ENCODE data around the gene SHISA9. TPM values are rescaled to one million over a fixed set of nuclear protein-coding genes. Genes with fewer than 3 reads are reported as not detected.

SHISA9 gene
- total and polyA plus RNA-seq, 12 donors = 0.04 to 4.8 (median 0.35) TPM

DNA sequence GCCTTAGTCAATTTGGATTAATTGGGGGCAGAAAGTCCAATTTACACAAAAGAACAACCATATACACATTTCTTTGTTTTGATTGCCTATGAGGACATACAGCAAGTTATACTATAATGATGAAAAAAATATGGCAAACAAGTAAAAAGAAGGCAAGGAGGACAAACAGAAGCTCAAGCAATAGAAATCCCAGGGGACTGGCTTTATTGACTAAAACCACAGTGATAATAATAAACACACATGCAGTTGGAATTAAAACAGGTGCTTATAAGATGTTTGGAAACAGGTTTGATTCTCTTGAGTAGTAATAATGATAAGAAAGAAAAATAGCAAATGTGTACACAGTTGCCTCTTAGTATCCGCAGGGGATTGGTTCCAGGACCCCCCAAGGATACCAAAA, 176.4 kb downstream of the SHISA9 start:
- WGBS, 4 donors = 57 to 70% (median 66%) methylated on average over 1 of the region's 1 CpG

DNA sequence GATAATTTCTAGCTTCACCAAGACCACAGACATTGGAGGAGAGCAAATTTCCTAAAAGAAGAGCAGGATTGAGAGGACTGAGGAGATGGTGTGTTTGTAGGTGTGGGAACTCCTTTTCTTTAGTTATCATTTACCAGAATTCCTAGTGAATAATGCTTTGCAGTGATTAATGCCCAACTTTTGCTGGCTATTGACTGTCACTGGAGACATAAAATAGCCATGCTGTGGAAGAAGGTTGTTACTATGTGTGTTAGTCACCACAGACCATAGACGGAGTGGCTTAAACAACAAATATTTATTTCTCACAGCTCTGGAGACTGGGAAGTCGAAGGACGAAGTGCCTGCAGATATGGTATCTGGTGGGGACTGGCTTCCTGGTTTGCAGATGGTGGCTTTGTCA, 179.1 kb downstream of the SHISA9 start:
- TF ChIP-seq POLR2A (IDR thresholded peaks at IDR 0.05) = no peak
- TF ChIP-seq, protein P1, sequence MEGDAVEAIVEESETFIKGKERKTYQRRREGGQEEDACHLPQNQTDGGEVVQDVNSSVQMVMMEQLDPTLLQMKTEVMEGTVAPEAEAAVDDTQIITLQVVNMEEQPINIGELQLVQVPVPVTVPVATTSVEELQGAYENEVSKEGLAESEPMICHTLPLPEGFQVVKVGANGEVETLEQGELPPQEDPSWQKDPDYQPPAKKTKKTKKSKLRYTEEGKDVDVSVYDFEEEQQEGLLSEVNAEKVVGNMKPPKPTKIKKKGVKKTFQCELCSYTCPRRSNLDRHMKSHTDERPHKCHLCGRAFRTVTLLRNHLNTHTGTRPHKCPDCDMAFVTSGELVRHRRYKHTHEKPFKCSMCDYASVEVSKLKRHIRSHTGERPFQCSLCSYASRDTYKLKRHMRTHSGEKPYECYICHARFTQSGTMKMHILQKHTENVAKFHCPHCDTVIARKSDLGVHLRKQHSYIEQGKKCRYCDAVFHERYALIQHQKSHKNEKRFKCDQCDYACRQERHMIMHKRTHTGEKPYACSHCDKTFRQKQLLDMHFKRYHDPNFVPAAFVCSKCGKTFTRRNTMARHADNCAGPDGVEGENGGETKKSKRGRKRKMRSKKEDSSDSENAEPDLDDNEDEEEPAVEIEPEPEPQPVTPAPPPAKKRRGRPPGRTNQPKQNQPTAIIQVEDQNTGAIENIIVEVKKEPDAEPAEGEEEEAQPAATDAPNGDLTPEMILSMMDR (IDR thresholded peaks at IDR 0.05) = no peak
- Histone ChIP-seq H3K27me3 (no peaks in the 10 kb centered on the region), H3K36me3 (replicated peaks in 1 of 2) (no peaks in the 10 kb centered on the region), H3K4me3 (no peak overlapping the region), H3K4me1 (replicated peaks in 1 of 2) (no peaks in the 10 kb centered on the region), H3K27ac (no peak overlapping the region), H3K9me3 (replicated peaks in 1 of 3) (no peaks in the 10 kb centered on the region)
- no peak for DNase-seq
- WGBS, 4 donors = 71 to 83% (median 79%) methylated on average over 3 of the region's 3 CpGs
- intact Hi-C loops (cut with DNase I) = no loop called here

More for the DNA sequence above, 176.4 kb downstream of the SHISA9 start:
- Histone ChIP-seq H3K27me3 (no peaks in the 10 kb centered on the region), H3K36me3 (replicated peaks in 1 of 2) (no peaks in the 10 kb centered on the region), H3K4me1 (replicated peaks in 1 of 2) (no peaks in the 10 kb centered on the region), H3K4me3 (no peak overlapping the region), H3K27ac (no peak overlapping the region), H3K9me3 (replicated peaks in 1 of 3) (no peaks in the 10 kb centered on the region)
- TF ChIP-seq POLR2A (IDR thresholded peaks at IDR 0.05) = no peak
- TF ChIP-seq, protein P1 (IDR thresholded peaks at IDR 0.05) = no peak
- intact Hi-C loops (cut with DNase I) = no loop called here
- no peak for DNase-seq

DNA sequence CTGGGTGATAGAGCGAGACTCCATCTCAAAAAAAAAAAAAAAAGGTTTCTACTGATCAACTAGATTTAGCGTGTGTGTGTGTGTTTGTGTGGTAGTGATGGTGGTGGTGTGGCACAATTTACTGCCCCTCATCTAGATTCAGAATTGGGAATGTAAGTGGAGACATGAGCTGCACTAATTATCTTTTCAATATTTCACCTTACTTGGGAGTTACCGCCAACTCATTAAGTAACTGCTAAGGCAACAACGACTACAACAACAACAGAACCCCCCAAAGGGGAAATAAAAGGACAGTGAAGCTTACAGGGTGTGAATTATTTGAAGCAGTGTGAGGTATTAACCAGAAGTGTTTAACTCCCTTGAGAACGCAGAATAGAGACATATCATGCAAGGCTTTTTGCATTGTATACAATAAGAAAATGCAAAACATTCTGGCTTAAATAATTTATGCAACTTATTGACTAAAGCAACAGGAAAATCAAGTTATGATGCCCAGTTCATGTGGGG, 180.5 kb downstream of the SHISA9 start:
- no peak for DNase-seq
- no peaks in the 10 kb centered on the region for H3K9me3 ChIP-seq (replicated peaks in 1 of 3)
- no peaks in the 10 kb centered on the region for H3K36me3 ChIP-seq (replicated peaks in 1 of 2)
- no peak overlapping the region for H3K4me3 ChIP-seq
- H3K27ac ChIP-seq = no peak overlapping the region
- WGBS, 4 donors = 74 to 78% (median 76%) methylated on average over 5 of the region's 5 CpGs
- H3K4me1 ChIP-seq (replicated peaks in 1 of 2) = no peaks in the 10 kb centered on the region
- no peaks in the 10 kb centered on the region for H3K27me3 ChIP-seq
- intact Hi-C loops (cut with DNase I) = no loop called here
- no peak for TF ChIP-seq POLR2A (IDR thresholded peaks at IDR 0.05)
- TF ChIP-seq, protein P1 (IDR thresholded peaks at IDR 0.05) = no peak

DNA sequence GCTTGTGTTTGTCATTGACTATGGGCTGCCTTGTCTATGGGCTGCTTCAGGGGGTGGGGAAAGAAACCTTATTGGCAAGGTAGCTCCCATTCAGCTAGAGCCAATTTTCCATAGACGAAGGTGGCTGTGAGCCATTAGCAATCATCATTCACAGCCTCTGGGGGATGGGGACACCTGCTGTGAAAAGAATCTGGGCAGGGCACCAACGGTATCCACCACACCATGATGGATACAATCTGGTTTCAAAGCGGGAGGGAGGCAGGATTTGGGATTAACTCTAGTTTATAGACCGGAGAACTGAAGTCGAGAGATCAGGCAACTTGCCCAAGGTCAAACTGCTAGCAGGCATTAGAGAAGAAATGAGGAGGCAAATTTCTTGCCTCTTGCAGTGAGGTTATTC, 182.3 kb downstream of the SHISA9 start:
- Histone ChIP-seq H3K36me3 (replicated peaks in 1 of 2) (no peaks in the 10 kb centered on the region), H3K27ac (no peak overlapping the region), H3K9me3 (replicated peaks in 1 of 3) (no peaks in the 10 kb centered on the region), H3K4me1 (replicated peaks in 1 of 2) (no peaks in the 10 kb centered on the region), H3K4me3 (no peak overlapping the region), H3K27me3 (no peaks in the 10 kb centered on the region)
- intact Hi-C loops (cut with DNase I) = no loop called here
- DNase-seq = no peak
- TF ChIP-seq, protein P1 (IDR thresholded peaks at IDR 0.05) = no peak
- no peak for TF ChIP-seq POLR2A (IDR thresholded peaks at IDR 0.05)
- WGBS, 4 donors = 29 to 43% (median 36%) methylated on average over 5 of the region's 5 CpGs
